Activated CD4-positive, alpha-beta T cell treated with anti-CD3 and anti-CD28 coated beads, Interleukin-2, amount 50 U/mL, for 1 hour (primary cell): Measurements from ENCODE around the gene C8G.

Source experiments
- DNase-seq: peaks from one replicate; pipeline ENCODE4 v3.0.0-alpha.2; 2020

Gene C8G

DNA sequence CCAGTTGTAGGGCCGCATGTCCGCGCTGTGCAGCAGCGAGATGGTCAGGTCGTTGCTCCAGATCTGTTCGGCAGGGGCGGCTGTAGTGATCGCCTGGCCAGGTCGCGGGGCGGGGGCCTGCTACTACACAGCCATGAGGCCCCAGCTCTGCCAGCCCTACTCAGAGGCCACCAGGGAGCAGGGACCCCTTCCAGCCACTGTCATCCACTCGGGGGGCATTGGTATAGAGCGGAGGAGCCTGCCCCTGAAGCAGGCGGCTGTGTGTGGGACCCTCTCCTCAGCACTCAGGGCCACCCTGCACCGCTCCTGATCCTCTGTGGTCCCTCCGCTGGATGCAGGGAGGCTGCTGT, 2.2 kb upstream of the C8G start:
- no peak for DNase-seq

DNA sequence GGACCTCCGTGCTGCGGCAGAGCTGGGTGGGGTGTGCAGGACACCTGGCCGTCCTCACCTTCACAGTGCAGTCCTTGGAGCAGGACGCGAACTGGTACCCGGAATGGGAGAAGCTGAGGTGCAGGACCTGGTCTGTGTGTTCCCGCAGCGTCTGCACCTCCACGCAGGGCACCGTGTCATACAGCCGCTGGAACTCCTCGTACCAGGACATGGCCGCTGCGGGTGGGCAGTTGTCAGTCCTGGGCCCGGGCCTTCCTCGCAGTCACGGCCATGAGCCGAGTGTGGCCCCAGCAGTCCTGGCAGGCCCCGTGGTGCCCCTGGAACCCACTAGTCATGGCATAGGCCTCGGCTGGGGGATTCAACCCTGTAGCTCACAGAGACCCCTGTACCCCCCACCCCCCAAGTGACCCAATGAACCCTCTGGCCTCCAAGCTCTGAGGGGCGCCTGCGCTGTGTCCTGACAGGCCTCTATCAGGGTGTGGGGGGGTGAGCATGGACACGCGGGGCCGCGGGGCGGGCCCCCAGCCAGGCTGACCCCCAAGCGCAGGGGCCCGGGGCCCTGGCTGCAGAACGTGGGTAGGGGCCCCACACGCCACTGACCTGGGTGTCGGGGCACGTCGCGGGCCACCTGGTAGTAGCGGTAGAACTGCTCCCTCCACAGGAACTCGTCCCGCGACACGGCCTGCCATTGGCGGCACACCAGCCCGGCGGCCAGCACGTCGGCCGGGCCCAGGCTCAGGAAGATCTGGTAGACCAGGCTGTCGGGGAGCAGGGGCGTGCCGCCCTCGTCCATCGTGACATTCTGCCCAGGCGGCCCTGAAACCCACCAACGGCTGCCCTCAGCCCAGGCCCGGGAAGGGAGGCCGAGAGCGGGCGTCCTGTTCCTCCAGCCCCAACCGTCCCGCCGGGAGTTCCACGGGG, 1.5 kb upstream of the C8G start:
- DNase-seq: no peak

DNA sequence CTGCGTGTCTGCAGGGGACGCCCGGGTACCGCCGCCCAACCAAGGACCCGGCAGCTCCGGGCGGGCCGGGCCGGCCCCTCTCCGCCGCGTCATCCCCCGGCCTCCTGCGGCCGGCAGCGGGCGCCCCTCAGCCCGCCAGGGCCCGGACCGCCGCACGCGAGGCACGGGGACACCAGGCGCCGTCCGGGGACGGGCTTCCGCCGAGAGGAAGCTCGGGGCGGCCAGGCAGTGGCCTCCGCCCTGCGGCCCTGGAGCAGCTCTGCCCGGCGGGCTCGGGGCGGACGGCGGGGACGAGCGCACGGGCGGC, 878 bp upstream of the C8G start:
- DNase-seq: no peak

DNA sequence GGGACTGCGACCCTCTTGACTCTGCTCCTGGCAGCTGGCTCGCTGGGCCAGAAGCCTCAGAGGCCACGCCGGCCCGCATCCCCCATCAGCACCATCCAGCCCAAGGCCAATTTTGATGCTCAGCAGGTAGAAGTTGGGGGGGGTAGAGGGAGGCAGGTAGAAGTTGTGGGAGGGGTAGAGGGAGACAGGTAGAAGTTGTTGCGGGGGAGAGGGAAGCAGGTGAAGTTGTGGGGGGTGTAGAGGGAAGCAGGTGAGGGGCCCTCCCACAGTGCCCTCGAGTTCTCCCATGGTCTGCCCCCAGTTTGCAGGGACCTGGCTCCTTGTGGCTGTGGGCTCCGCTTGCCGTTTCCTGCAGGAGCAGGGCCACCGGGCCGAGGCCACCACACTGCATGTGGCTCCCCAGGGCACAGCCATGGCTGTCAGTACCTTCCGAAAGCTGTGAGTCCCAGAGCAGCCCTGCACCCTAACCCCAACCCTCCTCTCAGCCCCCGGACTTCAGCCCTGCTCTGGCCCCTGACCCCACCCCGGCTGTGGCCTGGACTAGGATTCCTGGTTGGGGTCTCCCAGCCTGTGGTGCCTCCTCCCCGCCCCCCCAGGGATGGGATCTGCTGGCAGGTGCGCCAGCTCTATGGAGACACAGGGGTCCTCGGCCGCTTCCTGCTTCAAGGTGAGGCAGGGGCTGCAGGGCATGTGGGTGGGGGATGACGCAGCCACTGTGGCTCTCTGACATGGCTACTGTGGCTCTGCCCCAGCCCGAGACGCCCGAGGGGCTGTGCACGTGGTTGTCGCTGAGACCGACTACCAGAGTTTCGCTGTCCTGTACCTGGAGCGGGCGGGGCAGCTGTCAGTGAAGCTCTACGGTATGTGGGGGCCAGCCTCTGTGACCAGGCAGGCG, 537 bp downstream of the C8G start:
- no peak for DNase-seq

DNA sequence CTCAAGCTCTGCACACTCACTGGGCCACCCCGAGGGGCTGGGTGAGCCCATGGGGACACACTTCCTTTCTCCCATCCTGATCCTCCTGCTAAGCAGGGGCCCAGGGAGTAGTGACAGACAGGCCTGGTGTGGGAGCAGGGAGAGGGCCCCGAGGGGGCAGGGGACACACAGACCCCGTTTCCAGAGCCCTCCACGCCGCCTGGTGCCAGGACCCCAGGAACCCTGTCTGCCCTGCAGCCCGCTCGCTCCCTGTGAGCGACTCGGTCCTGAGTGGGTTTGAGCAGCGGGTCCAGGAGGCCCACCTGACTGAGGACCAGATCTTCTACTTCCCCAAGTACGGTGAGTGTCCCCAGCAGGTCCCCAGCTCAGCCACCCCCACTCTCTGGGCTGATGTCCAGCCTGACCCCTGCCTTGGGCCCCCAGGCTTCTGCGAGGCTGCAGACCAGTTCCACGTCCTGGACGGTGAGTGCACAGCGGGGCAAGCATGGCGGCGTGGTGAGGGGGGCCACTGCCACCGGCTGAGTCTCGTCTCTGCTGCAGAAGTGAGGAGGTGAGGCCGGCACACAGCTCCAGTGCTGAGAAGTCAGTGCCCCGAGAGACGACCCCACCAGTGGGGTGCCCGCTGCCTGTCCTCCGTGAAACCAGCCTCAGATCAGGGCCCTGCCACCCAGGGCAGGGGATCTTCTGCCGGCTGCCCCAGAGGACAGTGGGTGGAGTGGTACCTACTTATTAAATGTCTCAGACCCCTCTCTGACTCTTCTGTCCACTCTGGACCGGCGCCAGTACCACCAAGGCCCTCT, 1.4 kb downstream of the C8G start:
- no peak for DNase-seq

DNA sequence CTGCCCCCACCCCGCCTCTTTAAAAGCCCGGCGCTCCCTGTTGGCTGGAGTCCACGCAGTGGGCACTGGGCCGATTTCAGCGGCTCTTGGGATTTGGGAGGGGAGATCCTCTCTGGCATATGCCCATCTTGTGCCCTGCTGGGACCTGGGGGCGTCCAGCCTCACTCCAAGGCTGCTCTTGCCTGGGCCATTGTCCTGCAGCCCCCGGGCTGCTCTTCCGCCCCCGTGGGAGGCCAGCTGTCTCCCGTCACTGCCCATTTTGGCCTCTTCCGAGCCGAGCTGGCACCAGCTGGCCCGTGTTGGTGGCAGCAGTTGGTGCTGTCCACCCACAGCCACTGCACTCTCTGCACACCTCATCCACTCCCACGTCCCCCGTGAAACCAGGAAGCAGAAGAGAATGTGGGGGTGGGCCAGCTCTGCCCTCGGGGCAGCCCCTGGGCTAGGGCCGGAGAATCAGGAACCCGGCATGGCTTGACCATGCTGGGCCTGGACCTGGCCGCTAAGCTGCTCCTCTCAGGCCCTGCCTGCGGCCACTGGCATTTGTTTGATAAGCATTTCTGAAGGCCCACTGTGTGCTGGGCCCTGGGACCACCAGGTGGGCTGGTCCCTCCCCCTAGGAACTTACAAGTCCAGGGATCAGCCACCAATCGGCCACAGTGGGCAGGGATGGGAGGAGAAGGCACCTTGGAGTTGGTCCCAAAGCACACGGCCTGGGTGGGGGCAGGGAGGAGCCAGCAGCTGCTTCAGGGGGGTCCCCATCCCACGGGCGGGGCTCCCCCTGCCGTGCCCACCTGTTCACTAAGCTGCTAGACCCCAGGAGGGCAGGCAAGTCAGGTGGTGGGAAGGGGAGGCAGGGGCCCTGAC, 2.2 kb downstream of the C8G start:
- no peak for DNase-seq

DNA sequence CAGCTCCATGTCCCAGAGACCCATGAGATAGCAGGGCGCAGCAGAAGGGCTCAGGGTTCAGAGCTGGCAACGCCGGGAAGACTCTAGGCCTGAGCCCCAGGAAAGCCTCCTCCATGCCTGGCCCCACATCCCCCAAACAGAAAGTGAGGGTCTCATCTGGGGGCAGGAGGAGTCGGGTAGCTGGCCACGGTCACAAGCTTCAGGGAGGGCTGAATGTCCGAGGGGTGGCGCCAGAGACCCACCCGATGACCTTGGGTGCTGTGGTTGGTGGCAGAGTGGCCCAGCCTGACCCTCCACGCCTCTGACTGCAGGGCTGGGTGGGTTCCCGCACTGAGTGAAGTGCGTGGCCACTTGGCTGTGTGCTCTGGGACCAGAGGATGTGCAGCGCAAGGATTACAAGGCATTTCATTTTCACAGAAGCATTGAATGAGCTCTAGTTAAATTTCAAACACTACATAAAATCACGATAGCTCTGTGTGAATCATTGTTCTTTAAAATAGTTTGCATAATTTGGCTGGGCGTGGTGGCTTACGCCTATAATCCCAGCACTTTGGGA, 3.0 kb downstream of the C8G start:
- no peak for DNase-seq

DNA sequence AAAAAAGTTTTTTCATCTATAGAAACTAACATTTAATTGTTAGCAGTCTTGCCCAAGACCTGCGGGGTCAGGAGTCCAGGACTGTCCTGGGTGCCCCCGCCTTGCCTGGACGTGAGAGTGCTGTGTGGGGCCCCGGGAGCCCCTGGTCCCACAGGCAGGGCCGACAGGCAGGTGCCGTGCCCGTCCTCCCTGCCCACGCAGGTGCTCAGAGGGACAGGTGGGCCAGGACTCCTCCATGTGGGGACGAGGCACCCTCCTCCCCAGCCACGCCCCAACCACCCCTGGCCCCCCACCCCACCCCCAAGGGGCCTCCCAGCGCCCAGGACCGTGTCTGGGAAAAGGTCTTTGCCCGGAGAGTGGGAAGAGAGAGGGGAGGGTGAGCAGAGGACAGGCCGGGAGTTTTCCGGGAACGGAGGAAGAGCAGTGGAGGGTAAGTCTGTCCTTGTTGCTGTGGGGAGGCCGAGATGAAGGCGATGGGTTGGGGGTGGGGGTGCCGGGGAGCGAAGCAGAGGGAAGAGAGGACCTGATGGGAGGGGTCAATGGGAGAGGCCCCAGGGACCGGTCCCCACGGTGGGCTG, 4.3 kb downstream of the C8G start:
- DNase-seq: no peak

DNA sequence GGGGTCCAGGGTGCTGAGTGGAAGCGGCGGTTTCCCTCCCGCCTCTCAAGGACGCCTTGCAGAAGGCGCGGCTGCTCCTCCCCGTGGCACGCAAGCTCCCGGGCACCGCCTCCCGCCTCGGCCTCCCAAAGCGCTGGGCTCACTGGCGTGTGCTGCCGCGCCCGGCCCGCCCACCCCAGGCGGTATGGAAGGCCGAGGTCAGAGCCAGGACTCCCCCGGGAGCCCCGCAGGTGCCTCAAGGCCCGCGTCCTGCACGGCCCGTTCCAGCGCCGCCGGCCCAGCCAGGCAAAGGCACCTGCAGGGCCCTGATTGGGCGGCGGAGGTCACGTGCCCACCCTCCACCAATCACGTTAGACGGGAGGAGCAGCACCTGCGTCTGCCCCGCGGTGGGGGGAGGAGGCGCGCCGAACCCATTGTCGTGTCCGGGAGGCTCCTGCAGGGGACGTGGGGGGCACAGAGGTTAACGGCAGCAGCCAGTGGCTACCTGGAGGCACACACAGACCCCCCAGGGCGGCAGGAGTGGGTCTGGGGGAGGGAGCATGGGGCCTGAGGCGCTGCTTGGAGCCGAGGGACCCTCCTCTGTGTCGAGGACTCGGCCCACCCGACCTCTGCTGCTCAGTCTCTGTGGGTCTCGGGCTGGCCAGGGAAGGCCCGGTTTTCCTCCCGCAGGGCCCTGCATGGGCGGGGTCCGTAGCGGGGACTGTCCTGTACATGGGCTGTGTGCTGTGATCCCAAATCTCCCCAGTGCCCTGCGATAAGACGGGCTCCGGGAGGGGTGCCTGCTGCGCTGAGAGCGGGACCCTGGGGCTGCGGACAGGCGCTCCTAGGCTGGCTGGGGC, 5.0 kb downstream of the C8G start:
- peak; percentile 96 for DNase-seq

DNA sequence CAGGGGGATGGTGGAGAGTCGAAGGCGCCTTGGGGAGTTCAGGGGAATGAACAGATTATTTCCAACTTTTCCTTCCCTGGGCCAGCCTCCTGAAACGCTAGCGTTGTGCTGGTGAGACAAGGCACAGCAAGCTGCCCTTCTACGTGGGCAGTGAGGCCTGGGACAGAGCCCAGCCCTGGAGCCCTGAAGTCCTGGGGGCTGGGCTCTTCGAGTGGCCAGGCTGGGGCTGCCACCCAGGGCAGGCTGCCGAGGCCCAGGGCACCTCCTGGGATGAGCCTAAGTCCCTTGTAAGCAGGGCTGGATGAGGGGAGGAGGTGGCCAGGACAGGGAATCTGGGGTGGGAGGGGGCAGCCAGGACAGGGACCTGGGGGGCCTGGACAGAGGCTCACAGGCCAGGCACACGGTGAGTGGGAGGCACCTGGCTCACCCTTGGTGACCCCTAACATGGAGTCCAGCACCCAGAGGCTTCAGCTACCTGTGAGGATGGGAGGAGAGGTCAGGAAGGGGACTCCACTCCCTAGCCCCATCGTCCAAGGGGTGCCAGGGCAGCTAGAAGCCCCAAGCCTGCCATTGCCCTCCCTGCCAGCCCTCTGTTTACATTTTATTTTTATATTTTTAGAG, 5.7 kb downstream of the C8G start:
- DNase-seq: no peak

DNA sequence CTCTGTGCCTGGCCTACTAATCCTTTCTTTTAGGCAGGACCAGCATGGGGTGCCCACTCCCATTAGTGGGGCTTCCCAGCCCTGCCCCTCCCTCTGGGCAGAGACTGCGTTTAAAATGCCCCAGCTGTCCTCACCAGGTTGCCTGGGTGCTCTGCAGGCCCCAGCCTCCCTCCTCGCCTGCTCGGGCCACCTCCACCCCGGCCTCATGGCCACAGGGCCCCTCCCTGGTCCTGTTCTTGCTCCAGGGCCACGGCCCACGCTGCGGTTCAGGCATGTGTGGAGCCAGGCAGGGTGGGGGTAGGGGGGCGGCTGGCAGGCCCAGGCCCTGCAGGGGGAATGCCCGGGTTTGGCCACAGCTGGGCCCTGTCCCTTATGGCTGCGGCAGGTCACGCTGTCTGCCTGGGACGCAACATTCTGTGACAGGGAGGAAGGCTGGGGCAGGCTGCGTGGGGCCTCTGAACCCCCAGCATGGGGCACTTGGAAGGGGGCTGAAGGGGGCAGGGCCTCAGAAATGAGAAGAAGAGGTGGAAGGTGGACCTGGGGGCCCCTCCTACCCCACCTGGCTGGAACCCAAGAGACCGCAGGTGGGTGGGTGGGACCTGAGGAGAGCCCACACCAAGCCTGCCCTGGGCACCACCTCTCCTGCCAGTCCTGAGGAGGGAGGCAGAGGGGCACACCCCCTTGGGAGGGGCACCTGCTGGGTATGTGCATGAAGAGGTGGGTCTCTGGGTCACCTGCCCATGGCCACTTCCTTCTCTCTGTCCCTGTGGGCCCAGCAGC, 6.7 kb downstream of the C8G start, which contains the start of gene LCN12:
Gene LCN12, plus strand, starts transcription at position 733 of the 780 bp plus-strand sequence. CDS start 55 bp downstream, outside the sequence.
- no peak for DNase-seq

DNA sequence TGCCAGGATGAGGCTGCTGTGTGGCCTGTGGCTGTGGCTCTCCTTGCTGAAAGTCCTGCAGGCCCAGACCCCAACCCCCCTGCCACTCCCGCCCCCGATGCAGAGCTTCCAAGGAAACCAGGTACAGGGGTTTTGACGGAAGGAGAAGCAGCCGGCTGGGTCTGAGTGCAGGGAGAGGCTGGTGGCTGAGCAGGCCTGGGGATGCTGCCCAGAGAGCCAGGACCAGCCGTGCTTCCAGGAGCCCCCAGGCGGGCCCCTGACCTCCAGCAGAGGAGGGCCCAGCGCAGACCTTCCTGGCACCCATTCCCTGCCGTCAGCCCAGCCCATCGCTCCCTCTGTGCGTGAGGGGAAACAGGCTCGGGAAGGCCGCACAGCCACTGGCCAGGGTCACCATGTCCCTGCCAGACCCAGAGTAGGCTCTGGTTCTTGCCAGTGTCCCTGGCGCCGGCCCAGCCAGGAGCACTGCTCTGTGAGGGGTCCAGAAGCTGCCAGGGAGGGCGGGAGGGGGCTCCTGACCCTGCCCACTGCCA, 7.3 kb downstream of the C8G start:
- no peak for DNase-seq

DNA sequence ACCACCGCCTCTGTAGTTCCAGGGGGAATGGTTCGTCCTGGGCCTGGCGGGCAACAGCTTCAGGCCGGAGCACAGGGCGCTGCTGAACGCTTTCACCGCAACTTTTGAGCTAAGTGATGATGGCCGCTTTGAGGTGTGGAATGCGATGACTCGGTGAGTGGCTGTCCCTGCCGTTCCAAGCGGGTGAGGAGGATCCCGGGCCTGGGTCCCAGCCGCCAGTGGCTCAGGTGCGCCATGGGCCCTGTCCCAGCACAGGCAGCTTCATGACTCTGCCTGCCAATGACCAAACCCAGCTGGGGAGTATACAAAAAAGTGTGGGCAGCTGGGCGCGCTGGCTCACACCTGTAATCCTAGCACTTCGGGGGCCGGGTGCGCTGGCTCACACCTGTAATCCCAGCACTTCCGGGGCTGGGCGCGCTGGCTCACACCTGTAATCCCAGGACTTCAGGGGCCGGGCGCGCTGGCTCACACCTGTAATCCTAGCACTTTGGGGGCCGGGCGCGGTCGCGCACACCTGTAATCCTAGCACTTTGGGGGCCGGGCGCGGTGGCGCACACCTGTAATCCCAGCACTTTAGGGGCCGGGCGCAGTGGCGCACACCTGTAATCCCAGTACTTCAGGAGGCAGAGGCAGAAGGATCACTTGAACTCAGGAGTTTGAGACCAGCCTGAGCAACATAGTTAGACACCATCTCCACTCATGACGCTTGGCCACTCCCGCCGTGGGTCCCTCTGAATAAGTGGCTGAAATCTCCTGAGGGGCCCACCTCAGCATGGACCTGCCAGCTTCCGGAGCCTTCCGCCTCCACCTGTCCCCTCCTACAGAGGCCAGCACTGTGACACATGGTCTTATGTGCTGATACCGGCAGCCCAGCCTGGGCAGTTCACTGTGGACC, 8.1 kb downstream of the C8G start:
- DNase-seq: no peak

DNA sequence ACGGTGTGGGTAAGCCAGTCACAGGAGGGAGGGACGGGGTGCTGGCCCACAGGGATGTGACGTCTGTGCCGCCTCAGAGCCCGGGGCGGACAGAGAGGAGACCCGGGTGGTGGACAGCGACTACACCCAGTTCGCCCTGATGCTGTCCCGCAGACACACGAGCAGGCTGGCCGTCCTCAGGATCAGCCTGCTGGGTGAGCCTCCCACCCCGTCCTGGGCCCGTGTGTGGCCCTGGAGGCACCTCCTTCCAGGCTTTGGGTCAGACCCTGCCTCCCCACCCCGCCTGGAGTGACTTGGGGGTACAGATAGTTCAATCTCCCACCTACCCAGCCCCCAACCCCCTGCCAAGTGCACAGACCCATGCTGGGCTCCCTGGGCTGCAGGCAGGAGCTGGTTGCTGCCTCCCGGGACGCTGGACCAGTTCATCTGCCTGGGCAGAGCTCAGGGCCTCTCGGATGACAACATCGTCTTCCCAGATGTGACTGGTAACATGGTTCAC, 8.8 kb downstream of the C8G start:
- DNase-seq: no peak

DNA sequence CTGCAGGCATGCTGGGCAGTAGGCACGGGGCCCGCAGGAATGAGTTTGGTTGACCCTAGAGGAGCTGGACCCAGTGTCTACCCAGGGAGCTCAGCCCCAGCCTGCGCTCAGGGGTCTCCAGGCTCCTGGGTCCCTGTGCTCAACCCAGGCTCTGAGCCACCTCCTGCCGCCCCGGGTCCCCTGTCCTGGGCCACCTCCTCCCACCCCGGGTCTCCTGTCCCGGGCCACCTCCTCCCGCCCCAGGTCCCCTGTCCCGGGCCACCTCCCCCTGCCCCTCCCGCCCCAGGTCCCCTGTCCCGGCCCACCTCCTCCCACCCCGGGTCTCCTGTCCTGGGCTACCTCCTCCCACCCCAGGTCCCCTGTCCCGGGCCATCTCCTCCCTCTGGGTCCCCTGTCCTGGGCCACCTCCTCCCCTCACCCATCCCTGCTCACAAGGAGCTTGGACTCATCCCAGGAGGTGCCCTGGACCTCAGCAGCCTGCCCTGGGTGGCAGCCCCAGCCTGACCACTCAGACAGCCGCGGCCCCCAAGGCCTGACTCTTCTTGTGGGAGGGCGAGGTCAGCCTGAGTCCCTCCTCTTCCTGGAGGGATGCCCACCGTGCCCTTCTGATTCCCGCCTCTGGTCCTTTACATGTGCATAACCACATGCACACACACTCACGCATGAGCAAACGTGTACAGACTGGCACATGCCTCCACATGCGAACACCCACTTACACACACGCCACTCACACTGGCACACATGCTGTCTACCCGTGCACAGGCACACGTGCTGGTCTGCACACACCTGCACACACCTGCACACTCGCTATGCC, 9.4 kb downstream of the C8G start:
- DNase-seq: no peak

DNA sequence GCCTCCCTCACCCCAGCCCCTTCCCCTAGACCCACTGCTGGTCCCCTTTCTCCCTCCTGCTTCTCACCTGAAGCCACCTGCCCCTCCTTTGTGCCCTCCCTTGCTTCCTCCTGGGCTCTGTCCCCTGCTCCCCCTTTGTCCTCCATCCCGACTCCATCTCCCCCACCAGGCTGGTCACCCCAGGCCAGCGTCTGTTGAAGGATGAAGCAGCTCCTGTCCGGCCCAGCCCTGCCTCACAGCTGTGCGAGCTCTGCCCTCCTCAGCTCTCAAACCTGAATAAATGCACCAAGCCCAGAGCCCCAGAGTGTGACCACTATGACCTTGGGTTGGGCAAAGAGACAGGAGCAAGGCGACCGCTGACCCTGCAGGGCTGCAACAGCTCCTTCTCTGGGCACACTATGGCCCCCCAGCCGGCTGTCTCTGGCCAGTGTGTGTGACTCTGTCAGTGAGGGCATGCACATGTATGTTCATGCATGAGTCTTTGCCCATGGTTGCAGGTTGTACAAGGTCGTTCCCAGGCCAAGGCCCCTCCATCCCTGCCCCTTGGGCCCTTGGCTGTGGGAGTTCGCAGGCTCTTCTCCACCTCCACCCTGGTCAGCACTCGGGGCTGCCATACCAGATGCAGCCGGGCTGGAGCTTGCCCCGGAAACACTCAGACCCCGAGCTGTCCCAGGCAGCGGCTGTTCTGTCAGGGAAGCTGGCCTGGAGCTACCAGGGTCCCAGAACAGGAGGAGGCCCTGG, 10.3 kb downstream of the C8G start:
- DNase-seq: no peak
